Naive B cell (primary cell): ENCODE measurements around the gene RXFP4. TPM values are rescaled to one million over a fixed set of nuclear protein-coding genes. Genes with fewer than 3 reads are reported as not detected.
"Not testable (repeated sequence)": the region's sequence is repeated elsewhere in the genome, so short reads cannot be mapped to it uniquely, and the experiment has no call there.

Experiments
- ATAC-seq, 2 donors: fragments of 150-1000 bp; cut with Tn5 transposase; 2 replicates each; pipeline ENCODE4 v1.10.0; 2021; ENCODE audit warnings: low read depth in 2 of 2, mild to moderate bottlenecking in 2 of 2, moderate library complexity in 2 of 2
- DNase-seq: peaks from one replicate; pipeline ENCODE4 v3.0.0; 2022
- H3K27ac Mint-ChIP-seq, 6 donors: one replicate each; pipeline ENCODE4 v1.8.0; 2020 to 2022; ENCODE audit warnings: mild to moderate bottlenecking in 6 of 6, mixed read lengths in 6 of 6, moderate library complexity in 5 of 6, inconsistent platforms in 2 of 6
- H3K27me3 Mint-ChIP-seq, 3 donors: one replicate each; pipeline ENCODE4 v1.8.0; 2021 to 2022; ENCODE audit warnings: mixed read lengths in 3 of 3, mild to moderate bottlenecking in 1 of 3
- H3K36me3 Mint-ChIP-seq, 2 donors: one replicate each; pipeline ENCODE4 v1.8.0; 2020 to 2022; ENCODE audit warnings: mixed read lengths in 2 of 2, inconsistent platforms in 1 of 2, mild to moderate bottlenecking in 1 of 2
- H3K4me1 Mint-ChIP-seq, 3 donors: one replicate each; pipeline ENCODE4 v1.8.0; 2020 to 2022; ENCODE audit warnings: mixed read lengths in 3 of 3, inconsistent platforms in 1 of 3, mild to moderate bottlenecking in 1 of 3, moderate library complexity in 1 of 3
- H3K4me3 Mint-ChIP-seq, 8 donors: one replicate each; pipeline ENCODE4 v1.8.0; 2020 to 2022; ENCODE audit warnings: mild to moderate bottlenecking in 8 of 8, mixed read lengths in 8 of 8, moderate library complexity in 8 of 8, inconsistent platforms in 2 of 8
- H3K9me3 Mint-ChIP-seq, 7 donors: one replicate each; pipeline ENCODE4 v1.8.0; 2020 to 2022; ENCODE audit warnings: mixed read lengths in 7 of 7, mild to moderate bottlenecking in 5 of 7, inconsistent platforms in 2 of 7, moderate library complexity in 1 of 7
- polyA plus RNA-seq, 6 donors: library from polyadenylated mRNA; unstranded; fragments of 300-500 nt; fragmentation: Illumina TruSeq; gene quantifications; one replicate each; pipeline ENCODE4 v1.2.3, GENCODE V29; 2021; ENCODE audit warnings: low read depth in 6 of 6

The RXFP4 gene
- polyA plus RNA-seq, 6 donors from 2014 or later: 0.21 to 1.2 (median 0.36) TPM; not detected in 3

DNA sequence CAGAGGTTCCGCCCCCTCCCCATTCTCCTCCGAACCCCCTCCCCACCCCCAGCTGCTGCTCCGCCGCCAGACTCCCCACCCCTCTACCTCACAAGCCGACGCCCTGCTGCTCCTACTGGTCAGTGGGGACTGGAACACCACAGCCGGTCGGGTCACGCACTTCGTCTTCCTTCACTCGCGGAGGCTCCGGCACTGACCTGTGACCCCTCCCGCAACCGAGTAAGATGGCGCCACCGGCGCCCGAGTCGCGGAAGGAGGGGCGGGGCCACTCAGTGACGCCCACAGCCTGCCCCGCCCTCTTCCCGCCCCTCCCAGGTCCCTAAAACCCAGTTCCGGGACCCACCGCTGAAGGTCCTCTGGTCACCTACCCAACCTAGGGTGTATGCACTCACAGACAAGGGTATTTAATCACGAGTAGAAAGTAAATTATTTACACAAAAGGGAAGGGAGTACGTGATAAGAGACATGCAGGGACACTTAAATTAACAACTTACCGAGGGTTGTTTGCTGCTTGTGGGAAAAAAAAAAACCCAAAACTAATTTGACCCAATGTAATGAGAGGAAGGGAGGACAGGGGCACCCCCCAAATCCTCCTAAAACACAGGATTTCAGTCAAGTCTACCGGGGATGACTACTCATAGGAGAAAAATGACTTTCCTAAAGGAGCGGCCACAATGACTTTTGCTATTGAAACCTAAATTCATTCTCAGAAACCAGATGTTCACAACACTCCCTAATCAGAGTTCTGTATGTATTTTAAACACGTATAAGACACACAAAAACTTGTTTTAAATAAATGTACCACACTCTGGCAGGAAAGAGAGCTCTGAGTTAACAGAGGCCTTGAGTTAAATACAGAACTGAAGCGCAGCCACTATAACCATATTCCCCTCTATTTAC, 30.0 kb upstream of the RXFP4 start, which contains the start of gene RIT1:
RIT1 (minus strand) TSS at position 194 of the 900 bp plus-strand sequence. CDS start 588 bp downstream, outside the sequence.
- H3K4me1 Mint-ChIP-seq: peaks cover 18 to 22% (median 21%) of the 10 kb centered on the region in 3 donors
- peak within 1 kb of the TSS; percentile 97 to 100 (median 98) for H3K27ac Mint-ChIP-seq
- peak; percentile 76 for DNase-seq
- peak within 1 kb of the TSS; percentile 84 to 99 (median 97) for H3K4me3 Mint-ChIP-seq
- H3K27me3 Mint-ChIP-seq: no peaks in the 10 kb centered on the region
- H3K9me3 Mint-ChIP-seq: no peaks in the 10 kb centered on the region
- peaks cover 0 to 9% of the 10 kb centered on the region in 2 donors for H3K36me3 Mint-ChIP-seq
- peak; percentile 97 to 98 for ATAC-seq

DNA sequence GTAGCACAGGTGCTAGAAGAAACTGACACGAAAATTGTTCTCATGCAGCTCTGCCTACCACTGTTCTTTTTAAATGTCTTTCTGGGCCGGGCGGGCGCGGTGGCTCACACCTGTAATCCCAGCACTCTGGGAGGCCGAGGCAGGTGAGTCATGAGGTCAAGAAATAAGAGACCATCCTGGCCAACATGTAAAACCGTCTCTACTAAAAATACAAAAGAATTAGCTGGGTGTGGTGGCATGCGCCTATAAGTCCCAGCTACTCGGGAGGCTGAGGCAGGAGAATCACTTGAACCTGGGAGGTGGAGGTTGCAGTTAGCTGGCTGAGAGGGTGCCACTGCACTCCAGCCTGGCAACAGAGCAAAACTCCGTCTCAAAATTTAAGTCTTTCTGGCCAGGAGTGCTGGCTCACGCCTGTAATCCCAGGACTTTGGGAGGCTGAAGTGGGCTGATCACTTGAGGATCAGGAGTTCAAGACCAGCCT, 29.3 kb upstream of the RXFP4 start:
- no peak for DNase-seq
- peaks cover 6 to 16% of the 10 kb centered on the region in 2 donors for H3K36me3 Mint-ChIP-seq
- H3K27ac Mint-ChIP-seq: peak overlapping the region in 5 of 6 donors; percentile 78 to 98 (median 98)
- no peak for ATAC-seq
- peak overlapping the region in 7 of 8 donors; percentile 84 to 99 (median 97) for H3K4me3 Mint-ChIP-seq
- H3K9me3 Mint-ChIP-seq: no peaks in the 10 kb centered on the region
- H3K4me1 Mint-ChIP-seq: peaks cover 18 to 22% (median 21%) of the 10 kb centered on the region in 3 donors
- H3K27me3 Mint-ChIP-seq: no peaks in the 10 kb centered on the region

- no peak for ATAC-seq
- H3K4me3 Mint-ChIP-seq: peak overlapping the region in 1 of 8 donors; percentile 43
- H3K27ac Mint-ChIP-seq: no peak overlapping the region
These were observed 27.3 kb upstream of the RXFP4 start for GRCh38 chr1:155913969-155914757.

DNA sequence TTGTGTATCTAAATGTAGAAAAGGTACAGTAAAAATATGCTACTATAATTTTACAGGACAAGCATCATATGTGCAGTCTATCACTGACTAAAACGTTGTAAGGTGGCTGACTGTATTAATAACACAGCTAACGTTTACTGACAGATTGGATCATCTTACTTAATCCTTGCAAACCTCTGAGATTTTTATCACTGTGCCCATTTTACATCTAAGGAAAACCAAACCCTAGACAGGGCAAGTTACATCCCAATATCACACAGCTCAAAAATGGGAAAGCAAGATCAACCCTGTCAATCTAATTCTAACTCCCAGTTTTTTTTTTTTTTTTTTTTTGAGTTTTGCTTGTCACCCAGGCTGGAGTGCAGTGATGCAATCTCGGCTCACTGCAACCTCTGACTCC, 22.8 kb upstream of the RXFP4 start:
- no peaks in the 10 kb centered on the region for H3K9me3 Mint-ChIP-seq
- DNase-seq (no peak), ATAC-seq (no peak)
- no peak overlapping the region for H3K4me3 Mint-ChIP-seq
- peaks cover 20 to 26% of the 10 kb centered on the region in 2 donors for H3K36me3 Mint-ChIP-seq
- peaks cover 0 to 6% (median 0%) of the 10 kb centered on the region in 3 donors for H3K4me1 Mint-ChIP-seq
- H3K27me3 Mint-ChIP-seq: no peaks in the 10 kb centered on the region
- peak overlapping the region in 1 of 6 donors; percentile 49 for H3K27ac Mint-ChIP-seq

More at GRCh38 chr1:155913969-155914757, 27.3 kb upstream of the RXFP4 start:
- no peak for DNase-seq
- H3K27me3 Mint-ChIP-seq: no peaks in the 10 kb centered on the region
- H3K9me3 Mint-ChIP-seq: no peaks in the 10 kb centered on the region
- H3K36me3 Mint-ChIP-seq: peaks cover 14 to 25% of the 10 kb centered on the region in 2 donors
- H3K4me1 Mint-ChIP-seq: peaks cover 18 to 22% (median 21%) of the 10 kb centered on the region in 3 donors

DNA sequence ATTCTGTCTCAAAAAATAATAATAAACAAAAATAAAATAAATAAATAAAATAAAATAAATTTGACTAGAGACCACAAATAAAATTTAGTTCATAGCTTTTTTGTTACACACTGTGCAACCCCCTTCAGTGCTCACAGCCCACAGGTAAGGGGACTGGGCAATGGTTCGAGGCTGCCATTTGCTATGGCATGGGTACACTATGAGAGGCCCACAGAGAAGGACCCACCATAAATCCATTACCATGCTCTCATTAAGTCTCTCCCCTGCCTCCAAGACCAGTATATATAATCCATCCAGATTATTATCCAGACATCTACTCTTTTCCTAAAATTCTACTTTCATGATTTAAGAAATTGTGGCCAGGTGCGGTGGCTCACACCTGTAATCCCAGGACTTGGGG, 21.6 kb upstream of the RXFP4 start:
- H3K4me1 Mint-ChIP-seq: peaks cover 0 to 6% (median 0%) of the 10 kb centered on the region in 3 donors
- peaks cover 21 to 26% of the 10 kb centered on the region in 2 donors for H3K36me3 Mint-ChIP-seq
- no peak for DNase-seq
- ATAC-seq: no peak
- H3K27me3 Mint-ChIP-seq: no peaks in the 10 kb centered on the region
- H3K4me3 Mint-ChIP-seq: no peak overlapping the region
- no peaks in the 10 kb centered on the region for H3K9me3 Mint-ChIP-seq
- no peak overlapping the region for H3K27ac Mint-ChIP-seq

DNA sequence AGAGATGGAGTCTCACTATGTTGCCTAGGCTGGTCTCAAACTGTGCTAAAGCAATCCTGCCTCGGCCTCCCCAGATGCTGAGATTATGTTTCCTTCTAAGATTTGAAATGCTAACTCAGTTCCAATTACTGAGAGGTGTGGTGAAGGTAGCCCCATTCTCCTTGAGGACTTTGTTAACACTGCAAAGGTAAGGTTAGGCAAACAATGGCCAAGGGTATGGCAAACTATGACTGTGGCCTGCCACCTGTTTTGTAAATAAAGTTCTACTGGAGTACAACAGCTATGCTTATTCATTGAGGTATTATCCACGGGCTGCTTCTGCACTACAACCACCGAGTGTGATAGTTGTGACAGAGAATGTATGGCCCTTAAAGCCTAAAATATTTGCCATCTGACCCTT, 20.7 kb upstream of the RXFP4 start:
- peaks cover 0 to 6% (median 4%) of the 10 kb centered on the region in 3 donors for H3K4me1 Mint-ChIP-seq
- H3K4me3 Mint-ChIP-seq: no peak overlapping the region
- H3K27ac Mint-ChIP-seq: no peak overlapping the region
- H3K36me3 Mint-ChIP-seq: peaks cover 26 to 34% of the 10 kb centered on the region in 2 donors
- H3K27me3 Mint-ChIP-seq: no peaks in the 10 kb centered on the region
- no peaks in the 10 kb centered on the region for H3K9me3 Mint-ChIP-seq
- DNase-seq (no peak), ATAC-seq (no peak)

DNA sequence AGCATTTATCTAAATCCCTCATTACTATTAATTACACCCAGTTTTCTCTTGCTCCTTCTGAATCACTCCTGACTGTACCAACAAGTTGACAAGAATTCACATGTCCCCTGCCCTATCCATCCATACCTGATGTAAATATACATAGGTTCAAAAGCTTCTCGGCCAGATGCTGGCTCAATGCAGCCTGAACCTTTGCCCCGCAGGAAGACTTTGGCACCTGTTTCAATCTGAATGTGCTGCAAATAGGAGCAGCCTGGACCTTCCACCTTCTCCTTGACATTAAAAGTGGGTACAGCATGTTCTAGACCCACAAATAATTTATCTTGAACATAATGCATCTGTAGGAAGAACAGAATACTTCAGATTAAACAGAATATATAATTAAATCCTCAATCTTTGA, 15.9 kb upstream of the RXFP4 start:
- no peak overlapping the region for H3K4me3 Mint-ChIP-seq
- ATAC-seq (no peak), DNase-seq (no peak)
- H3K4me1 Mint-ChIP-seq: peaks cover 4 to 17% (median 6%) of the 10 kb centered on the region in 3 donors
- no peaks in the 10 kb centered on the region for H3K27me3 Mint-ChIP-seq
- H3K36me3 Mint-ChIP-seq: peaks cover 17 to 19% of the 10 kb centered on the region in 2 donors
- no peak overlapping the region for H3K27ac Mint-ChIP-seq
- no peaks in the 10 kb centered on the region for H3K9me3 Mint-ChIP-seq

DNA sequence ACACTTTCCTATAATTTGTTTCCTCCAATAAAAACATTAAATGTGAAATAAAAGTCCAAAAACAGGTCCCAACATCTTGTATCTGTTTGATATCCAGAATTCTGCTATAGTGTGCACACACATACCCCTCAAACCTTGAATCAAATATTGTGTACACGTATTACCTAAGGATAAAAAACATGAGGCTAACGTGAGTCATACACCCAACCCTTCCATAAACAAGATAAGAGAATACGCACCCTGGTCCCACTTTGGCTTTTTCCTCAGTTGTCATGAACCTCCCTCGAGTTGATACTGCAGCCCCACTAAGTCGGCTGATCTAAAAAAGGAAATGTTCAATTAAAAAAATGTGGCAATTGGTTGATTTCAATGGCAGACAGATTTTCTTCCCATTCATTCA, 12.4 kb upstream of the RXFP4 start:
- Mint-ChIP-seq H3K27ac (peak overlapping the region in 1 of 6 donors; percentile 12), H3K4me3 (peak overlapping the region in 1 of 8 donors; percentile 33), H3K36me3 (peaks cover 8 to 12% of the 10 kb centered on the region in 2 donors), H3K27me3 (no peaks in the 10 kb centered on the region), H3K9me3 (no peaks in the 10 kb centered on the region), H3K4me1 (peaks cover 12 to 24% (median 20%) of the 10 kb centered on the region in 3 donors)
- DNase-seq: no peak
- no peak for ATAC-seq

GRCh38 chr1:155930725-155931124, 10.7 kb upstream of the RXFP4 start:
- DNase-seq, H3K9me3 Mint-ChIP-seq, H3K27me3 Mint-ChIP-seq, ATAC-seq, H3K36me3 Mint-ChIP-seq: not testable (repeated sequence)
- peak overlapping the region in 3 of 8 donors; percentile 49 to 78 (median 59) for H3K4me3 Mint-ChIP-seq
- H3K27ac Mint-ChIP-seq: peak overlapping the region in 5 of 6 donors; percentile 5 to 90 (median 47)
- peaks cover 8 to 24% (median 20%) of the 10 kb centered on the region in 3 donors for H3K4me1 Mint-ChIP-seq

- Mint-ChIP-seq H3K36me3 (peaks cover 0 to 7% of the 10 kb centered on the region in 2 donors), H3K27ac (peak overlapping the region in 4 of 6 donors; percentile 14 to 90 (median 54)), H3K4me1 (peaks cover 8 to 24% (median 20%) of the 10 kb centered on the region in 3 donors), H3K27me3 (no peaks in the 10 kb centered on the region), H3K9me3 (no peaks in the 10 kb centered on the region), H3K4me3 (peak overlapping the region in 7 of 8 donors; percentile 2 to 78 (median 42))
- no peak for DNase-seq
- no peak for ATAC-seq
These were observed 10.0 kb upstream of the RXFP4 start for GRCh38 chr1:155931332-155932038.

DNA sequence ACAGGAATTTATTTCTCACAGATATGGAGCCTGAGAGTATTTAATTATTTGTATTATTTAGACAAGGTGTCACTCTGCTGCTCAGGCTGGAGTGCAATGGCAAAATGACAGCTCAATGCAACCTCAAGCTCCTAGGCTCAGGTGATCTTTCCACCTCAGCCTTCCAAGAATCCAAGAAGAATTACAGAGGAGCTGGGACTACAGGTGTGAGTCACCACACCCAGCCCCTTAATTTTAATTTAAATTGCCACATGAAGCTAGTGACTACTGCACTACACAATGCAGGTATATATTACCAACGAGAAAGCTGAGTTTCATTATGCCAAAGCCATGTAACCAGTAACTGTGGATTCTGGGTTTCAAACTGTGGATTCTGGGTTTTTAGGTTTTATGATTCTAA, 9.4 kb upstream of the RXFP4 start:
- peaks cover 8 to 24% (median 20%) of the 10 kb centered on the region in 3 donors for H3K4me1 Mint-ChIP-seq
- no peaks in the 10 kb centered on the region for H3K27me3 Mint-ChIP-seq
- no peak for DNase-seq
- H3K9me3 Mint-ChIP-seq: no peaks in the 10 kb centered on the region
- peak overlapping the region in 4 of 8 donors; percentile 16 to 81 (median 30) for H3K4me3 Mint-ChIP-seq
- H3K27ac Mint-ChIP-seq: peak overlapping the region in 3 of 6 donors; percentile 14 to 68 (median 59)
- peaks cover 0 to 1% of the 10 kb centered on the region in 2 donors for H3K36me3 Mint-ChIP-seq
- no peak for ATAC-seq

DNA sequence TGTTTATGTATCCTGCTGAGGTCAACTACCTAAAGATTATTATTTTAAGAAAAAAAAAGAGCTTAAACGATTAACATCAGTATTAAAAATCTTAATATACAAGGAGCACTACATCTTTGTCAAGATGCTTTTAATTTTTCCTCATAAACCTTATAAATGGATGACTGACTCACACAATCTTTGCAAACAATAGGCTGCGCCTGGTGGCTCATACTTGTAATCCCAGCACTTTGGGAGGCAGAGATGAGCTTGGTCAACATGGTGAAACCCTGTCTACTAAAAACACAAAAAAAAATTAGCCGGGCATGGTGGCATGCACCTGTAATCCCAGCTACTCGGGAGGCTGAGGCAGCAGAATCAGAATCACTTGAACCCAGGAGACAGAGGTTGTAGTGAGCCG, 9.0 kb upstream of the RXFP4 start:
- ATAC-seq (no peak), DNase-seq (no peak)
- no peaks in the 10 kb centered on the region for H3K27me3 Mint-ChIP-seq
- H3K4me3 Mint-ChIP-seq: peak overlapping the region in 5 of 8 donors; percentile 15 to 81 (median 56)
- H3K36me3 Mint-ChIP-seq: no peaks in the 10 kb centered on the region
- no peaks in the 10 kb centered on the region for H3K9me3 Mint-ChIP-seq
- H3K4me1 Mint-ChIP-seq: peaks cover 8 to 24% (median 20%) of the 10 kb centered on the region in 3 donors
- H3K27ac Mint-ChIP-seq: peak overlapping the region in 1 of 6 donors; percentile 72
